Forelimb muscle (tissue), 1 donor: Measurements from ENCODE around the gene SMPD2. TPM values are rescaled to one million over a fixed set of nuclear protein-coding genes. Genes with fewer than 3 reads are reported as not detected.

ENCODE experiments used
- DNase-seq: peaks from one replicate; pipeline ENCODE4 v3.0.0-alpha.2; 2013; ENCODE audit warnings: low read depth
- polyA plus RNA-seq: library from polyadenylated mRNA; unstranded; fragments of 120-200 nt; gene quantifications from one replicate; pipeline ENCODE4 v1.2.1, GENCODE V29; 2013; ENCODE audit not compliant: insufficient read length

Gene SMPD2
- polyA plus RNA-seq, 1 donor, result 4.2 TPM

GRCh38 chr6:109446541-109446940, 6.0 kb downstream of the SMPD2 start:
- no peak for DNase-seq

GRCh38 chr6:109447087-109447486, 6.6 kb downstream of the SMPD2 start:
- DNase-seq, result no peak

- no peak for DNase-seq
These were observed 7.5 kb downstream of the SMPD2 start for GRCh38 chr6:109447878-109448555.

GRCh38 chr6:109448615-109449014, 8.1 kb downstream of the SMPD2 start:
- DNase-seq, result no peak

- DNase-seq, result no peak
These were observed 8.7 kb downstream of the SMPD2 start for GRCh38 chr6:109449064-109449794.

GRCh38 chr6:109449795-109450673, 9.5 kb downstream of the SMPD2 start:
- no peak for DNase-seq

- DNase-seq, result no peak
These were observed 10.3 kb downstream of the SMPD2 start for GRCh38 chr6:109450801-109451200.

- DNase-seq, result no peak
These were observed 10.9 kb downstream of the SMPD2 start for GRCh38 chr6:109451376-109451775.

GRCh38 chr6:109452181-109452580, 11.7 kb downstream of the SMPD2 start:
- DNase-seq, result no peak

- DNase-seq, result no peak
These were observed 12.6 kb downstream of the SMPD2 start for GRCh38 chr6:109453156-109453555.

GRCh38 chr6:109453594-109454495, 13.3 kb downstream of the SMPD2 start:
- DNase-seq, result no peak

- no peak for DNase-seq
These were observed 14.2 kb downstream of the SMPD2 start for GRCh38 chr6:109454496-109455436.

- no peak for DNase-seq
These were observed 15.1 kb downstream of the SMPD2 start, which contains the start of gene MICAL1 for GRCh38 chr6:109455437-109456110. Gene MICAL1, minus strand, starts transcription at chr6:109455772. Its CDS starts 1,576 bp downstream, at chr6:109454196.

- no peak for DNase-seq
These were observed 15.6 kb downstream of the SMPD2 start for GRCh38 chr6:109456111-109456583.

- no peak for DNase-seq
These were observed 16.4 kb downstream of the SMPD2 start for GRCh38 chr6:109456710-109457561.

GRCh38 chr6:109457562-109457996, 17.1 kb downstream of the SMPD2 start:
- DNase-seq, result no peak

- DNase-seq, result no peak
These were observed 18.4 kb downstream of the SMPD2 start for GRCh38 chr6:109458774-109459531.
